Stimulated activated CD8-positive, alpha-beta memory T cell treated with anti-CD3 and anti-CD28 coated beads, Interleukin-4, amount 100 ng/mL, for 24 hours (primary cell): ENCODE measurements around the gene GTPBP8.
A peak's percentile ranks its signal among the peaks of the same experiment; 100 is the strongest.
"Not testable (repeated sequence)": the region's sequence is repeated elsewhere in the genome, so short reads cannot be mapped to it uniquely, and the experiment has no call there.

Experiments used
- DNase-seq: peaks from one replicate; pipeline ENCODE4 v3.0.0-alpha.2; 2020; ENCODE audit warnings: low read depth

GTPBP8 gene

DNA sequence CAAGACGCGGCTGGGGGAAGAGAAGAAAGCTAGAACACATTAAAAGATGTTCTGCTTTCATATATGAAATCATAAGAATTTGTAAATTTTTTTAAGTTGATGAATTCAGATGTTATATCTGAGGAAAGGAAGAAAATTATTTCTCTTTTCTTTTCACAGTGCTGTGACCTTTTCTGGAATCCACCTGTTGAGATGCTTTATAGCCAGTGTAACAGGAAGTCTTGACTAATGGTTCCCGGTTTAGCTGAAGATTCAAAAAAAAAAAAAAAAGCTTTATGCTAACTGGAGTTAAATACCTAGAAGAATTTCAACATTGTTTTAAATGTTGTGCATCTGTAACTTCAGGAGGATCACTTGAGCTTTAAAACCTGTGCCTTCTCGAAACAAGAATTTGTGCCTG, 9.9 kb downstream of the GTPBP8 start:
- DNase-seq: no peak

DNA sequence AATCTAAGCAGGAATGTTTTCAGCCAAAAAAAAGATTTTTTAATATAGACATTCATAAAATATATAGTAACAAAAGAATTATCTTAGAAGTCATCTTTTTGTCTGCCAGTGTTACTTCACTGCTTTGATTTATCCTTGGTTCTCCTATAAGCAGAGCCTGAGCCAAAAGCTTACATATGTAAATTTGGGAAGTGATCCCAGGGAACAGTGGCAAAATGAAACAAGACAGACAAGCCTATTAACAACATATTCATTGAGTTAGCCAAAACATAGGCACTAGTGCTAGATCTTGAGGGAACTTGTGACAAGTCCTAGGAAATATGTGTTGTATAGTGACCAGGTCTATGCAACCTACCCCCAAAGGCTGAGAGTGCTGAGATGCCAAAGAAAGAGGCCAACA, 11.3 kb downstream of the GTPBP8 start:
- no peak for DNase-seq

DNA sequence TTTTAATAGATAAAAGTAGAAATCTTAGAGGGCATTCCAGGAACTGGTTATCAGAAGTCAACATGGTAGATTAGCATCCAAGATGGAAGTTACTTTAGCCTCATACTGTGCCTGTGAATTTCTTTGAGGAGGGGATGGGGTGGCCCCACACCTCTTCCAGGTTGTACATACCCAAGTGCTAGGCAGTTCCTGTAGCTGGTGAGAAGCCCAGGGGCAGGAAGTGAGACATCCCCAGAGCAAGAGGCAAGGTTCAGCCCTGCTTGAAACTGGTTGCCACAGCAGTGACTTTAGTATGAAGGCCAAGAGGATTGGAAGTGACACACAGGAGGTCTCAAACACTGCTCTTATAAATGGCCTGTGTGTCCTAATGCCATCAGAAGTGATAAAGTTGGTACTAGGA, 11.9 kb downstream of the GTPBP8 start:
- peak; percentile 4 for DNase-seq

DNA sequence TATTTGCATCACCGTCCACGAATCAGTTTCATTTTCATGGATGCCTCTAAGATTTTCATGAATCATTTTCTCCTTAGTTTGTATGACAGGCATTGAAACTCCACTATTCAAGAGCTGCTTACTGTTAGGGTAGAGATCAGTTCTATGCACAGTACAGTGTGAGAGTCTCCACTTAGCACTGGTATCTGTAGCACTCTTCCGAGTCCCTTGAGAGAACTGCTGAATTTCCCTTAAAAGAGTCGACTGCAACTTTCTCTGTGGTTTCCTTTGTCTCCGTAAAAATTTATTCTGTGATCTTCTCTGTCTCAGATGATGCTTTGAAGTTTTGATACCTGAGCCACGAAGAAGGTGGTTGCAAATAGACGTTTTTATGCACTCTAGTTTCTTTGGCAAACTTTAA, 14.8 kb downstream of the GTPBP8 start:
- no peak for DNase-seq

DNA sequence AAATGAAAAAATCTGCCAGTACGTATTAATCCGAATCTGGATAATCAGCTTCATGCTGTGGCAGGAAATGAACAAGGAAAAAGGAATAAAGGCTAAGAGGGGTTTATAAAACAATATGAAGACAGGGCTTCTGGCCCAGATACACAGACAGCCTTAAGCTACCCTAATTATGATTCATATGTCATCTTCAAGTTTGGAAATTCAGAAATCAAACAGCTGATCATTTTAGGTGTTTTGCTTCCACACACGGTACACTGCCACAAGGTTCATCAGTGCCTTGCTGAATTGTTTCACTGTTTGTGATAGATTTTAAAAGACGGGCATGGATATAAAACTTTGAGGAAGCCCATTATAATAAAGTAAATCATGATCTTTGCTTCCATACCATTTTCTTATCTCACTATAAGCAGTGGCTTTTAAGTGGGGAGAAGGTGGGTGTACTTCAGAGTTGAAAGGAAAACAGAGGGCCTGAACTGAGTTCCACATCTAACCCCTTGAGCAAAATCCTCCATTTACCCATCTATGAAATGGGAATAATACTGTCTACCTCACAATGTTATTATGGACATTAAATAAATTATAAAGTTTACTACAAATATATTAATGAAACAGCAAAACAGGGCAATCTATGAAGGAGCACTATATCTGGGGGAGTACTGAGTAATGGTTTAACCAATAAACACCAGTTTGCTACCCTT, 15.7 kb downstream of the GTPBP8 start:
- DNase-seq: no peak

DNA sequence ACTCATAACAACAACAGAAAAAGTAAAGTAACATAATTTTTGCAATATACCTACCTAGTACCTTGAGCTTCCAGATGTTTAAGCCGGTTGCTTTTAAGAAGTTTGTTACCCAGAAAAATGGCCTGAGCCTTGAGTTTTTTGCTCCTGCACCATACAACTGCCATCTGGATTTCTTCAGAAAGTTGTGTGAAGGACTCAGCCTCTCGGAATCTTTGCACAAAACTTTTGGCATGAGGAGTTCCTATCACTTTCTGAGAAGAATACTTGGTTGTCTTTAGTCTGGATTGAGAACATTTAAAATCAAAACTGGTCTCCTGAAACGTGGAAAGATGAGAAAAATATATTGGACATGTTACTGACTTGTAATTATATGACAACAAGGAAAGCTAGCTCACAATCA, 17.3 kb downstream of the GTPBP8 start:
- DNase-seq: no peak

DNA sequence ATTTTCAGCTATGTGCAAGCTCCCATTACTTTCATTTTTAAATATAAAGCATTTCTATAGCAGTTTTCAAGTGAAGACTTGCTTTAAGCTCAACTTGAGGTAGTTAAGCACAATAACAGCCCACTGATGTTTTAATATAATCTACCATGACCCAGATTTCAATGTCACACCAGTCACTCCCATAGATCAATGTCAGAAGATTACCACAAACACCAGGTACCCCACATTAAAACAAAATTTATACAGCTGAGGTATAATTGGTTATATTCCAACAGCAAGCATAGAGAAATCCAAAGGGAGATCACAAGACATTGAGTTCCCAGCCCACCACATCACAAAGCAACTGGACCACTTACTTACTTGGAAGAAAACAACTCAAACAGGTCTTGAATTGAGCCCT, 22.8 kb downstream of the GTPBP8 start:
- DNase-seq: no peak

DNA sequence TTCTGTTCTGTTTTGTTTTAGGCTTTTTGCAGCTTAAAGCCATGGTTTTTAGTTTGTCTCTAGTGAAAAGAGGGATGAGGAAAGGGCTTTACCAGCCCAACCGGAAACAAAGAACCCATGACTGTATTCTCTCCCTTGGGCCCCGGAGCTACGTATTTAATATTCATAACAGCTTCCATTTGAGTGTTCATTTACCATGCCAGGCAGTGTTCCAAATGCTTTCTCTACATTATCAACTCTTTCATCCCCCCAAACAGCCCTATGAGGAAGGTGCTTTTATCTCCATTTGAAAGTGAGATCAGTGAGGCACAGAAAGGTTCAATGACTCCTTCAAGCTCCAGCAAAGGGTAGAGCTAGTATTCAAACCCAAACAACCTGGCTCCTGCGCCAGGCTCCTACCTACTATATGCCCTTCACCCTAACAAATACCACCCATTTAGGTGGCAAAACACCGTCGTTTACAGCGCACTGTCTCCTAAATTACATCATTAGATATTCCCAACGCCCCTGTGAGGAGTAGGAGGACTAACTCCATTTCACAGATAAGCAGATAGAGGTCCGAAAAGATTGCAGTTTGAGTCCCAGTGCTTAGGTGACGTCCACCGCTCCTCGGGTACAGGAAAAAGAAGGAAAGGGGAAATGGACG, 27.9 kb downstream of the GTPBP8 start:
- no peak for DNase-seq

DNA sequence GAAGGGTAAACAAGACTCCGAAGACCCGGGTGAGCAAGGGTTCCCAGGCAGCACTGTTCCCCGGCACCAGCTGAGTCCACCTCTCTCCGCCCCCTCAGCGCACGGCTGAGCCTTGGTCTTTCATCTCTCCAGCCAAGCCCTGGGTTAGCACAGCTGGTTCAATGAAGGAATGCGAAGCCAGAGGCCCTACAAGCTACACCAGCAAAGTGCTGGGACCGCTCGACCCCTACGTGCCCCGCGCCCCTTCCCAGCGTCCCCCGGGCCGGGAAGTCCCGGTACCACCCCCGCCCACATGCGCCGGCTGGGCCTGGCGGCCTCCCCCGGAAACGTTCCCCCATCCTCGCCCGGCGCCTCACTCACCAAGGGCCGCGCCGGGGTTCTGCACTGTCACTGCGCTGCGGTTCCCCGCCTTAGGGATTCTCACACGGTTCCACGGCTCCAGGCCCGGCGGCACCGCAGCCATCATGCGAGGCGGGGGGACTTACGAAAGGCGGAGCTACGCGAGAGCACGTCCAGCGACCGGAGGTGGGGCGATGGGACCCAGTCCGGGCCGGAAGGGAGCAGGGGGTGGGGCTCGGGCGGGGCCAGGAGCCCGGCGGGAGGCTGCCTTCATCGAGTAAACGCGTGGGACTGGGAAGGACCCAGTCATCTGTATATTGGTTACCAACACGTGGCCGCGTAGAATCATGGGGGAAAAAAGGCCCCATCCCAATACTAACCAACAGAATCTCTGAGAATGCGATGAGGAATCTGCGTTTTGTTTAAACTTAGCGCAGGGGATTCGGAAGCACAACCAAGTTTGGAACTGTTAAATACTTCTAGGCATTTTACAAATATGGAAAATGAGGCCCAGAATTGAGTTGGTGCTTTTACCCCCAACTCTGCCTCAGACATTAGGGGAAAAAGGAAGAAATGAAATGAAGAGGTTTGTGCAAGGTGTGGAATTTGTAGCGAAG, 28.7 kb downstream of the GTPBP8 start:
- DNase-seq: peak; percentile 86

DNA sequence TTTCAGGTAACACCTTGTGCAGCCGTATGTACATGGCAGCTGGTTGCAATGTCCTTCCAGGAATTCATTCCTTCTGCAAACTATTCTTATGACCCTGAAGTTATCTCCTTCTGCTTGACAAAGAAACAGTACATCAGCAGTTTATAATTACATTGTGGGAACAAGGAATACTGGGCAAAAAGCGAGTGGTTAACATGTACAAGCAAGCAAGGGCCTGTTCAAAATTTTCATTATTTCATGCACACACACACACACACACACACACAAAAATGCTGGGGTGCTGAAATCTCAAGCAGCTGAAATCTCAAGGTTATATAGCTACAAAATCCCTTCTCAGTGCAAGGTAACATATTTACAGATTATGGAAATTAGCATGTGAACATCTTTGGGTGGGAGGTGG, 30.7 kb downstream of the GTPBP8 start:
- DNase-seq: no peak

DNA sequence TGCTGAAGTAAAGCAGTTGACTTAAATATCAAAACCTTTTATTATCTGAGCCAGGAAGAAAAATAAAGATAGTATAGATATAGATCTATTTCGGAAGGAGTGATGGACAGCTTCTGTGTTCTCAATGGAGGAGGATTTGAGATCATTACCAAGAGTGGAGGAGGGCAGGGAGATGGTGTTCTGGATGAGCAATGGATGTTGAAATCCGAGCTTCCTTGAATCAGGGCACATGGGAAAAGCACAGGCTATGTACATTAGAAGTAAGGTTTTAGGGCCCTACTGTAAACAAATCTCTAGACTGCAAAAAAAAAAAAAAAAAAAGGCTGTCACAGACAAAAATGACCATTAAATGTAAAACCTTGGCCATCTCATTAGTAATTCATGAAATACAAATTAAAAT, 43.2 kb downstream of the GTPBP8 start:
- no peak for DNase-seq

DNA sequence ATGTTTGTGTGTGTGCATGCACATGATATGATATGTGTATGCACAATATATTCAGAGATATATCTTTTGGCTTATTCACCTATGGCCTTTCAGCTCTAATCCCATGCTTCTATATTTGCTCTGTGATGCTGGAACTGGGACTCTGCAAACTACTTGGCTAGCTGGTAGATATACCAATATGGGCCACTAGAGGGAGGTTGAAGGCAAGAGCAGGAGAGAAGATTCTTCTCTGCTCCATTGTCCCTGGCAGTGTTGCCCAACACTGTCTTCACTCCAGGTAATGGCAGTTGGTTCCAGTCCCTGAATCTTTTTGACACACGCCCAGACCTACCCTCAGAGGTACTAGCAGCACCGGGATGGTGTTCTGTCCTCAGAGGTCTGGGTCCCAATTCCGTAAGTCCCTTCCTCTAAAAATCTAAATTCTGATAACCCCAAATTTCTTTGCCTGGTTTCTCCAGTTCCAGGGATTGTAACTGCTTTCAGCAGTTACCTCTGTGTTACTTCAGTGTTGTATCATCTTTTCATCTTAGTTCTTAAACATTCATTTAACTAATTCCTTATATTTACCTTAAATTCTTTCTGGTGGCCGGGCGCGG, 44.7 kb downstream of the GTPBP8 start:
- DNase-seq: no peak

DNA sequence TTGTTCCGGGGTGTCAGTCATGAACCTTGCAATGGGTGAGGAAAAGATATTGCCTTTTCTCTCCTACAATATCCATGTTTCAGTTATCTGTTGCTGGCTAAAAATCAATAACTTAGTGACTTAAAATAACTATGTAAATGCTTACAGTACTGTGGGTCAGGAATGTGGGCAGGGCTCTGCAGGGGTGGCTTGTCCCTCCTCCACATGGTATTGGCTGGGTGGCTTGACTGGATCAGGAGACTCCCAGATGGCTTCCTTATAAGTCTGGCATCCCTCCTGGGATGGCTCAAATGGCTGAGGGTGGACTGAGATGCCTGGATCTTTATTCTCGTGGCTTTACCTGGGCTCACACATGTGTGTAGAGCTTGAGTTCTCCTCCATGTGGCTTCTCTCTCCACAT, 47.5 kb downstream of the GTPBP8 start:
- DNase-seq: no peak

DNA sequence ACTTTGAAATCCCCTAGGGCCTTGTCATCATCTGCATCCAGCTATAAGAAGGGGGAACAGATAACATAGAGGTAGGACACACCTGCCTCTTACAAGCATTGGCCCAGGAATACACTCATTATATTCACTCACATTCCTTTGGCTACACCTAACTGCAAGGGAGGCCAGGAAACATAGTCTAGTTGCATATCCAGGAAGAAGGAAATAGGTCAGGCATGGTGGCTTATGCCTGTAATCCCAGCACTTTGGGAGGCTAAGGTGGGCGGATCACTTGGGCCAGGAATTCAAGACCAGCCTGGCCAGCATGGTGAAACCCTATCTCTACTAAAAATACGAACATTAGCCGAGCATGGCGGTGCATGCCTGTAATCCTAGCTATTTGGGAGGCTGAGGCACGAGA, 48.8 kb downstream of the GTPBP8 start:
- no peak for DNase-seq

DNA sequence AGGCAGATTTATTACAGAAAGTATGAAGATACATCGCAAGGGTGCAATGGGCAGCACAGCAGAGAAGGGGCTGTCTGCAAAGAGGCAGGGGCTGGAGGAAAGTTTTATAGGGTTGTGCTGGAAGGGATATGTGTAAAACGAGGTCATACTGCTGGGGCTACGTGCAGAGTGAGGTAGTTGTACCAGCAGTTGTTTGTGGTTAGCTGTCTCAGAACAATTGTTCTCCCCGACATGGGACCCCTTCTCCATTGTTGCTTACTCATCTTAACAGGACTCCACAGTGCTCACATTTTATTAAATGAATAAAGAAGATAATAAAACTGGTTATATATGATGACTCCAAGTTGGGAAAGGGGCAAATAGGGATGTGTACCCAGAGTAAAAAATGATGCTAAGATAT, 49.4 kb downstream of the GTPBP8 start:
- DNase-seq: no peak

DNA sequence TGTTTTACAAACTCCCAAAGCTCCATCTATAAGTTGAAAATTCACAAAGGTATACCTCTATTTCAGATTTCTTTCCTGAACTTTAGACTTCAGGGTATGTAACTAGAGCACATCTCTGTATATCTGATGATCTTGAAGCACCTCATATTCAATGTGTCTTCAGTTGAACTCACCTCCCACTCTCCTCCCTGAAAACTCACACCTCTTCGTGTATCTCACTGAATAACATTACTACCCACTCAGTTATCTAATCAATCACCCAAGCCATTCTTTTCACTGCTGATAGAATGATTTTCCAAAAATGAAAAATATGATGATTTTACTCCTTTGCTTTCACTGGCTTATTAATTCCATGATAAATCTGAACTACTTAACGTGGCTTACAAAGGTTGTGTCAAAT, 52.9 kb downstream of the GTPBP8 start:
- DNase-seq: no peak

DNA sequence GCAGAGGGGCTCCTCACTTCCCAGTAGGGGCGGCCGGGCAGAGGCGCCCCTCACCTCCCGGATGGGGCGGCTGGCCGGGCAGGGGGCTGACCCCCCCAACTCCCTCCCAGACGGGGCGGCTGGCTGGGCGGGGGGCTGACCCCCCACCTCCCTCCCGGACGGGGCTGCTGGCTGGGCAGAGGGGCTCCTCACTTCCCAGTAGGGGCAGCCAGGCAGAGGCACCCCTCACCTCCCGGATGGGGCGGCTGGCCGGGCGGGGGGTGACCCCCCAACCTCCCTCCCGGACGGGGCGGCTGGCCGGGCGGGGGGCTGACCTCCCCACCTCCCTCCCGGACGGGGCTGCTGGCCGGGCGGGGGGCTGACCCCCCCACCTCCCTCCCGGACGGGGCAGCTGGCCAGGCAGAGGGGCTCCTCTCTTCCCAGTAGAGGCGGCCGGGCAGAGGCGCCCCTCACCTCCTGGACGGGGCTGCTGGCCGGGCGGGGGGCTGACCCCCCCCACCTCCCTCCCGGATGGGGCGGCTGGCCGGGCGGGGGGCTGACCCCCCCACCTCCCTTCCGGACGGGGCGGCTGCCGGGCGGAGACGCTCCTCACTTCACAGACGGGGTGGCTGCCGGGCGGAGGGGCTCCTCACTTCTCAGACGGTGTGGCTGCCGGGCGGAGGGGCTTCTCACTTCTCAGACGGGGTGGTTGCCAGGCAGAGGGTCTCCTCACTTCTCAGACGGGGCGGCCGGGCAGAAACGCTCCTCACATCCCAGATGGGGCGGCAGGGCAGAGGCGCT, 55.6 kb downstream of the GTPBP8 start:
- not testable (repeated sequence) for DNase-seq

DNA sequence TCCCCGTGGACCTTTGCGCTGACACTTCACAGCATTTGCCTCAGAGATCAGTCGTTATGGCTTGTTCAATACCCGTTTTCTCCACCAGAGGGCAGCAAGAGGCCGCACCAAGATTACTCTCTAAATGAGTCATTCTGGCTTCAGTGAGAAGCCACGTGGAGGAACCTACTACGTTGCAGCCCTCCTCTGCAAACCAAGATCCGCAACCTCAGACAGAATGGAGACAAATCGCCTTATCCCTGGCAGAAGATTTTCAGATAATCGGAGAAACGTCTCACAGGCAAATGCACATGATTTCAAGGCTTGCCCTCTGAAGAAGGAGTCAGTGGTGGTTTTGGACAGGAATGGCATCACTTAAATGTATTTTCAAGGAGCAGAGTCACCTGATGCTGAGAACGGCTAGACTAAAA, 60.5 kb downstream of the GTPBP8 start:
- peak; percentile 72 for DNase-seq
